PC-9 (cell line): Measurements from ENCODE around the gene TMEM147. TPM values are rescaled to one million over a fixed set of nuclear protein-coding genes. Genes with fewer than 3 reads are reported as not detected.

Experiments
- BruUV-seq: library from RNA; stranded (reverse); fragments of 400-500 nt; replicated peaks from 2 replicates; lab custom pipeline; 2021; lab: Mats Ljungman, UMichigan
- CTCF ChIA-PET: fragments of 300-600 bp; sonication (Branson Sonifier 250); formaldehyde crosslinking; loops from one replicate; lab custom pipeline; 2022; ENCODE audit warnings: antibody characterized with exemption; lab: Charles Lee
- POLR2A ChIA-PET: fragments of 300-600 bp; sonication (Branson Sonifier 250); formaldehyde crosslinking; loops from one replicate; lab custom pipeline; 2022; ENCODE audit warnings: antibody characterized with exemption; ENCODE audit not compliant: unreplicated experiment; lab: Charles Lee
- DNase-seq, 2 experiments: peaks; one replicate each; pipeline versions ENCODE4 v3.0.0 to v3.0.0-alpha.2; 2015 to 2022; ENCODE audit warnings: mixed read lengths in 1 of 2
- H2AFZ ChIP-seq: fragments of 200-600 bp; sonication (generic); 2 replicates; pipeline ENCODE4 v1.8.1; 2017; ENCODE audit warnings: antibody characterized with exemption
- H3F3A ChIP-seq: fragments of 200-600 bp; sonication (generic); 2 replicates; pipeline ENCODE4 v1.8.1; 2017; ENCODE audit warnings: antibody characterized with exemption, mild to moderate bottlenecking, low read depth; ENCODE audit not compliant: insufficient read depth
- H3K27ac ChIP-seq: fragments of 200-600 bp; sonication (generic); 2 replicates; pipeline ENCODE4 v1.6.1; 2016; ENCODE audit warnings: mixed run types
- H3K27me3 ChIP-seq: fragments of 200-600 bp; sonication (generic); 2 replicates; pipeline ENCODE4 v1.6.1; 2016; ENCODE audit warnings: low read depth, mixed run types; ENCODE audit not compliant: insufficient read depth
- H3K36me3 ChIP-seq: fragments of 200-600 bp; sonication (generic); 2 replicates; pipeline ENCODE4 v1.6.1; 2016; ENCODE audit warnings: low read depth, mixed run types
- H3K4me1 ChIP-seq: fragments of 200-600 bp; sonication (generic); replicated peaks from 2 replicates; pipeline ENCODE4 v1.6.1; 2016; ENCODE audit warnings: mixed run types; ENCODE audit not compliant: insufficient read depth
- H3K4me2 ChIP-seq: fragments of 200-600 bp; sonication (generic); 2 replicates; pipeline ENCODE4 v1.6.1; 2017; ENCODE audit warnings: mixed run types
- H3K4me3 ChIP-seq: fragments of 200-600 bp; sonication (generic); 2 replicates; pipeline ENCODE4 v1.6.1; 2016; ENCODE audit warnings: mixed run types
- H3K79me2 ChIP-seq: fragments of 200-600 bp; sonication (generic); 2 replicates; pipeline ENCODE4 v1.6.1; 2017; ENCODE audit warnings: low read depth, mixed run types
- H3K9me2 ChIP-seq: fragments of 200-600 bp; sonication (generic); 2 replicates; pipeline ENCODE4 v1.8.1; 2017; ENCODE audit warnings: mild to moderate bottlenecking; ENCODE audit not compliant: insufficient read depth
- H3K9me3 ChIP-seq: fragments of 200-600 bp; sonication (generic); 2 replicates; pipeline ENCODE4 v1.8.1; 2016; ENCODE audit warnings: low read depth; ENCODE audit not compliant: insufficient read depth
- H4K20me1 ChIP-seq: fragments of 200-600 bp; sonication (generic); 2 replicates; pipeline ENCODE4 v1.8.1; 2017; ENCODE audit not compliant: insufficient read depth
- EZH2 ChIP-seq: fragments of 200-600 bp; sonication (generic); IDR thresholded peaks from 2 replicates; pipeline ENCODE4 v1.8.0; 2017; ENCODE audit warnings: antibody characterized with exemption, low read depth
- intact Hi-C: fragments of 100-400 bp; cut with micrococcal nuclease; formaldehyde crosslinking; loops from one replicate; pipeline ENCODE4 v1.10.0; 2022; ENCODE audit not compliant: unreplicated experiment
- total RNA-seq: library from RNA; stranded (reverse); gene quantifications from 2 replicates; pipeline ENCODE4 v1.2.3, GENCODE V29; 2021
- TF ChIP-seq, protein P1 (sequence below): fragments of 200-600 bp; sonication (generic); conservative IDR thresholded peaks from 2 replicates; pipeline ENCODE4 v1.6.1; 2017; ENCODE audit warnings: mixed run types, antibody characterized with exemption, mild to moderate bottlenecking, moderate library complexity

Gene TMEM147
- total RNA-seq, 1 experiment from 2014 or later: 82.6 TPM

DNA sequence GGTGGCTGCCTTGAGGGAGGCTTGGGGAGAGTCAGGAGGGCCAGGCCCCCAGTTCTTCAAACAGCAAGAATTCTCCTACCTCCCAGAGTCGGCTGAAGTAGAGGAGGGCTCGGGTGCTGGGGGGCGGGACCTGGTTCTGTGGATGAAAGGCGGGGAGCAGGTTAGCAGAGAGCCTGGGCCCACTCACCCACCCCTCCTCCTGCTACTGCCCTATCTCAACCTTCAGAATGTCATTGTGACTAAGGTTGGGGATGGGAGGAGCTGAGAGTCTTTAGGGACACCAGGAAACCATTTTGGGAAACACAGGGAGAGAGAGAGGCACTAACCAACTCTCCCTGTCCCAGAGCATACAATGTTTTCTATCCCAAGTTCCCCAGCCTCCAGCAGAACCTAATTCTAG is 42.7 kb upstream of the TMEM147 start:
- Histone ChIP-seq H3F3A (no peaks in the 10 kb centered on the region; the same call in 1 of the 2 replicates), H3K4me2 (no peak overlapping the region), H4K20me1 (peaks cover under 1% of the 10 kb centered on the region; the same call in 1 of the 2 replicates), H3K36me3 (peaks cover 8% of the 10 kb centered on the region; the same call in 1 of the 2 replicates), H3K4me1 (no peaks in the 10 kb centered on the region), H3K27me3 (no peaks in the 10 kb centered on the region), H3K27ac (no peak overlapping the region), H3K4me3 (no peak overlapping the region), H3K9me2 (no peaks in the 10 kb centered on the region), H2AFZ (no peak overlapping the region), H3K9me3 (no peaks in the 10 kb centered on the region), H3K79me2 (peaks cover 5% of the 10 kb centered on the region; the same call in 1 of the 2 replicates)
- CTCF ChIA-PET: no interaction called here
- intact Hi-C loops: no loop called here
- DNase-seq: no peak
- TF ChIP-seq, protein P1, sequence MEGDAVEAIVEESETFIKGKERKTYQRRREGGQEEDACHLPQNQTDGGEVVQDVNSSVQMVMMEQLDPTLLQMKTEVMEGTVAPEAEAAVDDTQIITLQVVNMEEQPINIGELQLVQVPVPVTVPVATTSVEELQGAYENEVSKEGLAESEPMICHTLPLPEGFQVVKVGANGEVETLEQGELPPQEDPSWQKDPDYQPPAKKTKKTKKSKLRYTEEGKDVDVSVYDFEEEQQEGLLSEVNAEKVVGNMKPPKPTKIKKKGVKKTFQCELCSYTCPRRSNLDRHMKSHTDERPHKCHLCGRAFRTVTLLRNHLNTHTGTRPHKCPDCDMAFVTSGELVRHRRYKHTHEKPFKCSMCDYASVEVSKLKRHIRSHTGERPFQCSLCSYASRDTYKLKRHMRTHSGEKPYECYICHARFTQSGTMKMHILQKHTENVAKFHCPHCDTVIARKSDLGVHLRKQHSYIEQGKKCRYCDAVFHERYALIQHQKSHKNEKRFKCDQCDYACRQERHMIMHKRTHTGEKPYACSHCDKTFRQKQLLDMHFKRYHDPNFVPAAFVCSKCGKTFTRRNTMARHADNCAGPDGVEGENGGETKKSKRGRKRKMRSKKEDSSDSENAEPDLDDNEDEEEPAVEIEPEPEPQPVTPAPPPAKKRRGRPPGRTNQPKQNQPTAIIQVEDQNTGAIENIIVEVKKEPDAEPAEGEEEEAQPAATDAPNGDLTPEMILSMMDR: no peak
- no peak for TF ChIP-seq EZH2
- no TSS peak for BruUV-seq
- POLR2A ChIA-PET: no interaction called here

DNA sequence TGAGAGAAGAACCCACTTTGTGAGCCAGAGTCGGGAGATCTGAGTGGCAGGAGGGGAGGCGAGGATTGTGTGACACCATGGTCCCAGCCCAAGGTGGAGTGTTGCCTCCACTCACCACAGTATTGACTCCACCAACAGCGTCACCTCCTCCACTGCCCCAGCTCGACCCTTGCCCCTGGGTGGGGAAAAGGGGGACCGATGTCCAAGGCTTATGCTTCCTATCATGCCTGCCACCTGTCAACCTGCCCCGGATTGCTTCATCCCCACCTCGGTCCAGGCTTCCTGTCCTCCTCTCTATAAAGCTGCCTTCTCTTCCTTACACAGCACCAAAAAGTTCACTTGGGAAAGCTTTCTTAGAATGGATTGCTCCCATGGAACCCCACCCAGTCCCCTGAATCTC is 39.4 kb upstream of the TMEM147 start:
- no peak overlapping the region for H3K4me3 ChIP-seq
- no TSS peak for BruUV-seq
- H3F3A ChIP-seq: peaks cover 9% of the 10 kb centered on the region; the same call in 1 of the 2 replicates
- H3K4me1 ChIP-seq: peaks cover 13% of the 10 kb centered on the region; the same call in 1 of the 2 replicates
- H3K9me2 ChIP-seq: no peaks in the 10 kb centered on the region
- H3K79me2 ChIP-seq: peaks cover 19% of the 10 kb centered on the region
- no peak overlapping the region for H3K4me2 ChIP-seq
- H3K36me3 ChIP-seq: peaks cover 8% of the 10 kb centered on the region; the same call in 1 of the 2 replicates
- CTCF ChIA-PET: interaction anchor here (0.5 kb wide), 1 partner anchor 485 kb away, joined by 3 read pairs; no protein-coding TSS in a partner anchor
- no peaks in the 10 kb centered on the region for H3K27me3 ChIP-seq
- no peak for TF ChIP-seq EZH2
- TF ChIP-seq, protein P1: no peak
- H3K27ac ChIP-seq: no peak overlapping the region
- H2AFZ ChIP-seq: no peak overlapping the region
- no peak for DNase-seq
- peaks cover 4% of the 10 kb centered on the region for H4K20me1 ChIP-seq
- H3K9me3 ChIP-seq: no peaks in the 10 kb centered on the region
- intact Hi-C loops: no loop called here
- POLR2A ChIA-PET: no interaction called here

DNA sequence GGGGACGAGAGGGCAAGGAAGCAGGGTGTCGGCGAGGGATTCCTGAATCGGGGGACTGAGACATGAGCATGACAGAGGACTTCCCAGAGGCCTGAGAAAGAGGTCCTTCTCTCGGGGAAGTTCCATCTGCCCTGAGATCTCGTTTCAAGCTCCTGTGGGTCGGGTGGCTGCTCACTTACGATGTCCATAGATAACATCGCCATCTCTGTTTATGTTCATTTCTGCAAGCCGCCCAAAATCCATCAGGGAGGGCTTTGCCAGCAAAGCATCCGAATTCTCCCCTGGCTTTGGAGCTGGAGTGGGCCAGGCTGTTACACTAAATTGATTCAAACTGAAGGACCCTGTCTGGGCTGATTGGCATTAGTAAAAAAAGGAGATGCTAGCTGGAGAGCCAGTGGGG is 37.9 kb upstream of the TMEM147 start:
- TF ChIP-seq EZH2: no peak
- TF ChIP-seq, protein P1: no peak
- no peak overlapping the region for H3K4me2 ChIP-seq
- no peak overlapping the region for H3K27ac ChIP-seq
- no peak overlapping the region for H2AFZ ChIP-seq
- H3K4me3 ChIP-seq: no peak overlapping the region
- H3K27me3 ChIP-seq: no peaks in the 10 kb centered on the region
- intact Hi-C loops: no loop called here
- POLR2A ChIA-PET: no interaction called here
- CTCF ChIA-PET: no interaction called here
- H3K4me1 ChIP-seq: peaks cover 13% of the 10 kb centered on the region; the same call in 1 of the 2 replicates
- no peaks in the 10 kb centered on the region for H3K9me3 ChIP-seq
- peaks cover 8% of the 10 kb centered on the region; the same call in 1 of the 2 replicates for H3K36me3 ChIP-seq
- H3F3A ChIP-seq: peaks cover 9% of the 10 kb centered on the region; the same call in 1 of the 2 replicates
- H3K79me2 ChIP-seq: peaks cover 19% of the 10 kb centered on the region
- BruUV-seq: no TSS peak
- DNase-seq: no peak
- no peaks in the 10 kb centered on the region for H3K9me2 ChIP-seq
- H4K20me1 ChIP-seq: peaks cover 4% of the 10 kb centered on the region; the same call in 1 of the 2 replicates
